HG03196 (cell line): ENCODE measurements around the gene CAPN15.
"Not testable (repeated sequence)": the region's sequence is repeated elsewhere in the genome, so short reads cannot be mapped to it uniquely, and the experiment has no call there.

Source experiments
- ATAC-seq: cut with Tn5 transposase; IDR thresholded peaks from one replicate; pipeline ENCODE4 v1.9.1; 2021; ENCODE audit not compliant: unreplicated experiment

The CAPN15 gene

GRCh38 chr16:527015-527903 is at the start of gene CAPN15:
CAPN15 (plus strand) TSS chr16:527712; CDS start chr16:546839, 19,127 bp downstream.
- peak; percentile 66 for ATAC-seq

GRCh38 chr16:478287-478686 is 49.2 kb upstream of the CAPN15 start:
- ATAC-seq, result not testable (repeated sequence)

GRCh38 chr16:482468-483185 is 44.9 kb upstream of the CAPN15 start:
- ATAC-seq, result no peak

- ATAC-seq, result no peak
Observed at GRCh38 chr16:483341-484075, 44.0 kb upstream of the CAPN15 start.

GRCh38 chr16:489606-490005 is 37.9 kb upstream of the CAPN15 start:
- no peak for ATAC-seq

DNA sequence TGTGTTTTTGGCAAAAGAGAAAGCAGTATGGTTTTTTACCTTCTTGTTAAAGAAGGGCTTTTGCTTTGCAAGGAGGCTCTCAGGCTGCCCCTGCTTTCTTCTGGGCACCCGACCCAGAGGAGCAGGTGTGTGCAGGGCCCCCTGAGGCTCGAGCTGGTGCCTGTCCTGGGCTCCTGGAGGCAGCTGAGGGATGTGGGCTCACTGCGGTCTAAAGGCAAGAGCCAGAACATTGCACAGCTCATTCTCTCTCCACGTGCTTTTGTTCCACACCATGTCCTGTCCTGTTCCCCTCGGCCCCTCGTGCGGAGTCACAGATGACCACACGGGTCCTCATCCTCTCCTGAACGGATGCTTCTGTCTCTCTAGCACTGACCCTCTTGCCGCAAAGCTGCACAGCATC is 36.7 kb upstream of the CAPN15 start:
- no peak for ATAC-seq

DNA sequence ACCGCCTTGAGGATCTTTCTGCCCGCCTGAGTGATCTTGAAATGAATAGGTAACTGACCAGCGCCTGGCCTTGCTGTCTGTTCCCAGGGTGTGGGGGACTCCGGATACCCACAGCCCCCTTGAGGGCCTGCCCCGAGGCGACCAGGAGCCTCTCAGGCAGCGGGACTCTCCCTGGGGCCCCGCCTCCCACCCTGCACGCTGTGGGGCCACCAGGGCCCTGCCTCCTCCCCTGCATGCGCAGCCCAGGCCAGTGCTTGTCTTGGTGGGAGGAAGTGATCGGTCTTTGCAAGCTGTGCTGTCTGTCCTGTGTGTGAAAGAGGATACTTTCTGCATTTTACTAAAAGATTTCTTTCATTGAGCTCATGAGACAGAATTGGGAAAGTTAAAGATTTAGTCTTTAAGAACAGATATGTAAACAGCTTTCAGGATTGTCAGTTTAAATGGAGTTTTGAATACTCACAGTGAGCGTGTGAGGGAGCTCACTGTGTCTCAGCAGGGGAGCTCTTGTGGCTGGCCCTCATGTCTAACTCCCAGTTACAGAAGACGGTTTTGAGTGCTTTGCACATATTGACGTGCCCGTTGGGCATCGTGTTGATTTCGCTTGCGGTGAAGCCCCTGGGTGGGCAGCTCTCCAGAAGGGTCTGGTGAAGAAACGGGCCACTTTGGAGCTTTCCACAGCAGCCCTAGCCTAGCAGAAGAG is 36.1 kb upstream of the CAPN15 start:
- no peak for ATAC-seq

DNA sequence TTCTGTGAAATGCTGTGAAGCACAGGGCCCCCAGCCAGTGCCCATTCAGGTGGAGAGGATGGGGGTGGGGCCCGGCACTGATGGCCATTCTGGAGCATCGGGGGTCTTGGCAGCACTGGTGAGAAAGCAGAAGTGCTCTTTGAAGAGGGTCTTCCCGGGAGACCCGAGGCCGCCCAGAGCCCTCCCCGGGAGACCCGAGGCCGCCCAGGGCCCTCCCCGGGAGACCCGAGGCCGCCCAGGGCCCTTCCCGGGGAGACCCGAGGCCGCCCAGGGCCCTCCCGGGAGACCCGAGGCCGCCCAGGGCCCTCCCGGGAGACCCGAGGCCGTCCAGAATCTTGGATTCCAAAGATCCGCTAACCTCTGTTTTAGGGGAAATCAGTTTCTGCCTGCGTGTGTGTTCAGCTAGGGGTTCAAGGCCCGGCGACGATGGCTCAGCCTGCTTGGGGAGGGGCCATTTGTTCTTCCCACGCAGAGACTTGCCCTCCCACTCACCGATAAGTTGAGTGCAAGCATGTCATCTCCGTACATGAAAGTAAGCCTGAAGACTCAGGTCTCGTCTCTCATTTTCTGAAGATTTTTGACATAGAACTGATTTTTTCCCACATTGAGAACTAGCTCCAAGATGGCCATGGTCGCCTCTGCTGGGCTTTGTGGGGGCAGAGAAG is 35.2 kb upstream of the CAPN15 start:
- no peak for ATAC-seq

GRCh38 chr16:494676-495075 is 32.8 kb upstream of the CAPN15 start:
- not testable (repeated sequence) for ATAC-seq

DNA sequence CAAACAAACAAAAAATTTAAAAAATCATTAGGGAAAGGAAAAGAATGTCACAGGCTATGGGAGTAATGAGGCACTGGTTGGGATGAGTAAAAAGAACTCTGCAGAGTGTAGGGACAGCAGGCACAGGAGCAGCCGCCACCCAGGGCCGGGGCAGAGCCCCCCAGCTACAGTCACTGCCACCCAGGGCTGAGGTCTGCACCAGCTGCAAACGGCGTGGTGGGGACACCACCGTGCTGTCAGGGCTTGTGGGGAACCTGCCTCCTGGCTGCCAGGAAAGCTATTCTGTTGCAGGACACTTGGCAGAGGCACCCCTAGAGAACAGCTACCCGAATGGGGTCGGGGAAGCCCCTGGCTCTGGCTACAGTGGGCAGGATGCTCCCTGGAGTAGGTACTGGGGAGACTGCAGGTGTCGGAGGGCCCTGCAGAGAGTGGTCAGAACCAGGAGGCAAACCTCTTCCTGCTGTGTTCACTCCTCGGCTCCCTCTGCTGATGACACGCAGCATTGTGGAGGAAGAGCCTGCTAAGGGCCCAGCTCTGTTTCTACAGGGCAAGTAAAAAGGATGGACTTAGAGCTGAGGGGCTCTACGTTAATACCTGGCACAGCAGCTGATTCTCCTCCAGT is 32.3 kb upstream of the CAPN15 start:
- no peak for ATAC-seq

GRCh38 chr16:496097-496886 is 31.2 kb upstream of the CAPN15 start:
- no peak for ATAC-seq

GRCh38 chr16:497258-497657 is 30.3 kb upstream of the CAPN15 start:
- no peak for ATAC-seq

DNA sequence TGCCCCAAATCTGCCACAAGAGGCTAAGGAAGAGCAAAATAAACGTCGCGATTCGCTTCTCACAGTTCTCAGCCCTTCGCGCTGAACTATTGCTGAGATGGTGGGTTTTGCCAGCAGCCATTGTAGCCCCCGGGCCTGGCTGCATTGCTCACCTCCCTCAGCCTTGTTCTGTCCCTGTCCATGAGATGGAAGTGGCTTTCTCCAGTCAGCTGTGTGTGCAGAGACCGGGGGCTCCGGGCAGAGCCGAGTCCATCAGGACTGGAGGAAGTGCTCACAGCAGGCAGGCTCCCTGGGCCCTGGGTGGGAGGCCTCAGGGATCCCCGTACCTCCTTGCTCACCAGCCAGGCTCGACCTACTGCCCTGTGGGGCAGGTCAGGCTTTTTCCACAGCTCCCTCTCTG is 27.6 kb upstream of the CAPN15 start:
- ATAC-seq, result no peak

- no peak for ATAC-seq
Observed at GRCh38 chr16:500709-501108, 26.8 kb upstream of the CAPN15 start.

DNA sequence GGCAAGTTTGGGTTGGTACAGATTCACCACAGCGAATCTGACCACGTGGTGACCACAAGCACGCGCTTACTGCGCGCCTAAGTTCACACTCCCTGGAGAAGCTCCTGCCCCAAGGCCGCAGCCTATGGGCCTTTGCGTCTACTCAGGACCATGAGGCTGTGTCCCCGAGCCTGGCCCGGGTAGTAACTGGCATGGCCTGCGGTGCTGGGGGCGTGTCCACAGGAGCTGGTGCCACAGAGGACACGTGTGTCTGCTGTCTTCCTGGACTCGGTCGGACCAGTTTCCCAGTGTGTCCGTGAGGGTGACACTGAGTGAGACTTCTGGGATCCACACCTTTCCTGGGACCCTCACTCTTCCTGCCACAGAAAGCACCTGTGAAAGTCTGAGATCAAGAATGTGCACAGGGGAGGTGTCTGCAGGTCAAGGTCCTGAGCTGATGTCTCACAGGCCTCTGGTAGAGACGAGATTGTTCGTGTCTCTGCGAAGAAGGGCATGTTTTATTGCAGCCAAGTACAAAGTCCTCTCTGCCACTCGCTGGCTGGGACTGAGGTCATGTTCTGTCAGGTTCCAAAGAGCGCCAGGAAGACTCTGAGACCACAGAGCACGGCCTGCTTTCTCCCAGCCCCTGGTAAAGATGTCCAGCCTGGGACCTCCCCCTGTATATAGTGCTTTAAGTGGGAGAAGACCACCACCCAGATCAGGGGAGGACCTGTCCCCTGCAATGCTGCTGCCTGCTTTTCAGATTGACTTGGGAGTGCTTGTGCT is 25.2 kb upstream of the CAPN15 start:
- ATAC-seq, result no peak

DNA sequence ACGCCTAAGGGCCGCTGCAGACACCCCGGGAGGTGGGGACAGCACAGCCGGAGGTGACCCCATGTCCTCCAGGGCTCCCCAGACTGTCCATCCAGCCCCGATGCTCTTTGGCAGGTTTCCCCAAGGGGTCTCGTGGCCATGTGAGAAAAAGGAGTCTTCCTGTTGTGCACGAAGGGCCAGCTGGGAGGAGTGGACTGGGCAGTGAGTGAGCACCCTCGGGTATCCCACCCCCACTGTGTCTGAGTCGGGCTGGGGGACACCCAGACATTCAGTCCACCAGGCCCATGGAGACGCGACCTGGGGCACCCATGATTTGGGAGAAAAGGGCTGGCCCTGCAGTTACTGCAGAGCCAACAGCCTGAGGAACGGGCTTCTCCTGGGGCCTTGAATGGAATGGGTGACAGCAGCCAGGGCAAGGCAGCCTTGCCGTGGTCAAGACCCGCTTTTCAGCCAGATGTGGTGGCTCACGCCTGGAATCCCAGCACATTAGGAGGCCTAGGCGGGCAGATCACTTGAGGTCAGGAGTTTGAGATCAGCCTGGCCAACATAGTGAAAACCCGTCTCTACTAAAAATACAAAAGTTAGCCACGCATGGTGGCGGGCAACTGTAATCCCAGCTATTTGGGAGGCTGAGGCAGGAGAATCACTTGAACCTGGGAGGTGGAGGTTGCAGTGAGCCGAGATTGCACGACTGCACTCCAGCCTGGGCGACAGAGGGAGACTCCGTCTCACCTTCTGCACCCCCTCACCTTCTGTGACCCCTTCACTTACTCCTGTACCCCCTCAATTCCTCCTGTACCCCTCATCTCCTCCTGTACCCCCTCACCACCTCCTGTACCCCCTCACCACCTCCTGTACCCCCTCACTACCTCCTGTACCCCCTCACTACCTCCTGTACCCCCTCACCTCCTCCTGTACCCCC is 24.1 kb upstream of the CAPN15 start:
- ATAC-seq, result no peak

GRCh38 chr16:505479-506245 is 21.9 kb upstream of the CAPN15 start:
- no peak for ATAC-seq
